ENCODE results near the gene ABCC10.

DNA sequence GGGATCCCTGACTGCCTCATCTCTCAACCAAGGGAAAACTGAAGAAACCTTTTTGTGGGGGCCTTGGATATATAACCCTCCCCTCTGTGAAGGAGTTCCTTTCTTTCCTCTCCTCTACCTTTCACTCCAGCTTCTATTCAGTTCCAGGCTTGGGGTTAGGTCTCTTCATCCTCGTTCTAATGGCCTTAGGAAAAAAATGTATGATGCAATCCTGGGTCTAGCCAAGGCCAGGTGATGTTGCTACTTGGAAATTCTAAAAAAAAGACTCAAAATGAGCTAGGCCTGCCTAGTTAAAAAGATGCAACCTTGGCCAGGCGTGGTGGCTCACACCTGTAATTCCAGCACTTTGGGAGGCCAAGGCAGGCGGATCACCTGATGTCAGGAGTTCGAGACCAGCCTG lies 7.6 kb downstream of the ABCC10 start:
- TF ChIP-seq, protein P1, sequence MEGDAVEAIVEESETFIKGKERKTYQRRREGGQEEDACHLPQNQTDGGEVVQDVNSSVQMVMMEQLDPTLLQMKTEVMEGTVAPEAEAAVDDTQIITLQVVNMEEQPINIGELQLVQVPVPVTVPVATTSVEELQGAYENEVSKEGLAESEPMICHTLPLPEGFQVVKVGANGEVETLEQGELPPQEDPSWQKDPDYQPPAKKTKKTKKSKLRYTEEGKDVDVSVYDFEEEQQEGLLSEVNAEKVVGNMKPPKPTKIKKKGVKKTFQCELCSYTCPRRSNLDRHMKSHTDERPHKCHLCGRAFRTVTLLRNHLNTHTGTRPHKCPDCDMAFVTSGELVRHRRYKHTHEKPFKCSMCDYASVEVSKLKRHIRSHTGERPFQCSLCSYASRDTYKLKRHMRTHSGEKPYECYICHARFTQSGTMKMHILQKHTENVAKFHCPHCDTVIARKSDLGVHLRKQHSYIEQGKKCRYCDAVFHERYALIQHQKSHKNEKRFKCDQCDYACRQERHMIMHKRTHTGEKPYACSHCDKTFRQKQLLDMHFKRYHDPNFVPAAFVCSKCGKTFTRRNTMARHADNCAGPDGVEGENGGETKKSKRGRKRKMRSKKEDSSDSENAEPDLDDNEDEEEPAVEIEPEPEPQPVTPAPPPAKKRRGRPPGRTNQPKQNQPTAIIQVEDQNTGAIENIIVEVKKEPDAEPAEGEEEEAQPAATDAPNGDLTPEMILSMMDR (IDR thresholded peaks at IDR 0.05; ENCODE audit: insufficient read depth, low read length), result no peak
- TF ChIP-seq POLR2AphosphoS5 (IDR thresholded peaks at IDR 0.05; ENCODE audit: low read depth) (no peak), GABPA (IDR thresholded peaks at IDR 0.05; ENCODE audit: low read depth) (no peak), SPI1 (IDR thresholded peaks at IDR 0.05; ENCODE audit: borderline replicate concordance, low read depth) (no peak)
- TF ChIP-seq, protein P2, sequence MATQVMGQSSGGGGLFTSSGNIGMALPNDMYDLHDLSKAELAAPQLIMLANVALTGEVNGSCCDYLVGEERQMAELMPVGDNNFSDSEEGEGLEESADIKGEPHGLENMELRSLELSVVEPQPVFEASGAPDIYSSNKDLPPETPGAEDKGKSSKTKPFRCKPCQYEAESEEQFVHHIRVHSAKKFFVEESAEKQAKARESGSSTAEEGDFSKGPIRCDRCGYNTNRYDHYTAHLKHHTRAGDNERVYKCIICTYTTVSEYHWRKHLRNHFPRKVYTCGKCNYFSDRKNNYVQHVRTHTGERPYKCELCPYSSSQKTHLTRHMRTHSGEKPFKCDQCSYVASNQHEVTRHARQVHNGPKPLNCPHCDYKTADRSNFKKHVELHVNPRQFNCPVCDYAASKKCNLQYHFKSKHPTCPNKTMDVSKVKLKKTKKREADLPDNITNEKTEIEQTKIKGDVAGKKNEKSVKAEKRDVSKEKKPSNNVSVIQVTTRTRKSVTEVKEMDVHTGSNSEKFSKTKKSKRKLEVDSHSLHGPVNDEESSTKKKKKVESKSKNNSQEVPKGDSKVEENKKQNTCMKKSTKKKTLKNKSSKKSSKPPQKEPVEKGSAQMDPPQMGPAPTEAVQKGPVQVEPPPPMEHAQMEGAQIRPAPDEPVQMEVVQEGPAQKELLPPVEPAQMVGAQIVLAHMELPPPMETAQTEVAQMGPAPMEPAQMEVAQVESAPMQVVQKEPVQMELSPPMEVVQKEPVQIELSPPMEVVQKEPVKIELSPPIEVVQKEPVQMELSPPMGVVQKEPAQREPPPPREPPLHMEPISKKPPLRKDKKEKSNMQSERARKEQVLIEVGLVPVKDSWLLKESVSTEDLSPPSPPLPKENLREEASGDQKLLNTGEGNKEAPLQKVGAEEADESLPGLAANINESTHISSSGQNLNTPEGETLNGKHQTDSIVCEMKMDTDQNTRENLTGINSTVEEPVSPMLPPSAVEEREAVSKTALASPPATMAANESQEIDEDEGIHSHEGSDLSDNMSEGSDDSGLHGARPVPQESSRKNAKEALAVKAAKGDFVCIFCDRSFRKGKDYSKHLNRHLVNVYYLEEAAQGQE (IDR thresholded peaks at IDR 0.05; ENCODE audit: insufficient replicate concordance, low read depth), result no peak
